ENCODE results near the gene SPPL2B.

Gene SPPL2B

GRCh38 chr19:2300533-2300932 is 28.0 kb upstream of the SPPL2B start:
- no peak for DNase-seq (ENCODE audit: low read depth in 2 of 2)

DNA sequence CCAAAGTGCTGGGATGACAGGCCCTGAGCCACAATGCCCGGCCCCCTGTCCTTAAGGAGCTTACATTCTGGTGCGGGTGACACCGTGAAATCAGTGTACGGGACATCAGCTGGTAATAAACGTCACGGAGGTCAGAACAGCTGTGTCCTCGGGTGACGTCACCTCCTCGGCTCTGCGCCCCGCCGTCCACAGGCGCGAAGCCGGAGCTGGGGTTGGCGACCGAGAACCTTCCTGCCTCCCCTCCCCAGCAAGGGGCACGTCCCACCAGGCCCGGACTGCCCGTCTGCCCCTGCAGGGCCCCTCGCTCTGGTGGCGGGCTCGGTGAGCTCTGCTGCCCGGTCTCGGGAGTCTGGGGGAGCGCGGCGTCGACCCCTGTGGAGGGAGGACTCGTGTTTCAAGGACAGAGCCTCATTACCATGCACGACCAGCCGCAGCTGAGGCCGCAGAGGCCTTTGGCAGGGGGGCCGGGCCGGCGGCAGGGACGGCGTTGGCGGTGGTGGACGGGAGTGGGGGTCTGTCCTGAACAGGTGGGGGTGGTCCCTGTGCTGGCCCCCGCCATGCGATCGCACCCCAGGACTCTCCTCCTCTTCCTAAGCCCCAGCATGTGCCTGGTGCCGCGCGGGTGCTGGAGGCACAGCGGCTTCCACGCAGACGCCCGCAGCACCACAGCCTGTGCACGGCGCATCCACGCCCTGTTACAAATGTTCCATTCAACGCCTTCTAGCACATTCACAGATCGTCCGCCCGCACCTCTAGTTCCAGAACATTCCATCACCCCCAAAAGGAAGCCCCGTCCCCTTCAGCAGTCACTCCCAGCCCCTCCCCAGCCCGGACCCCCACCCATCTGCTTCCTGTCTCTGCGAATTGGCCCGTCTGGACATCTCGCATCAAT is 25.9 kb upstream of the SPPL2B start:
- DNase-seq (ENCODE audit: low read depth in 2 of 2) = no peak

DNA sequence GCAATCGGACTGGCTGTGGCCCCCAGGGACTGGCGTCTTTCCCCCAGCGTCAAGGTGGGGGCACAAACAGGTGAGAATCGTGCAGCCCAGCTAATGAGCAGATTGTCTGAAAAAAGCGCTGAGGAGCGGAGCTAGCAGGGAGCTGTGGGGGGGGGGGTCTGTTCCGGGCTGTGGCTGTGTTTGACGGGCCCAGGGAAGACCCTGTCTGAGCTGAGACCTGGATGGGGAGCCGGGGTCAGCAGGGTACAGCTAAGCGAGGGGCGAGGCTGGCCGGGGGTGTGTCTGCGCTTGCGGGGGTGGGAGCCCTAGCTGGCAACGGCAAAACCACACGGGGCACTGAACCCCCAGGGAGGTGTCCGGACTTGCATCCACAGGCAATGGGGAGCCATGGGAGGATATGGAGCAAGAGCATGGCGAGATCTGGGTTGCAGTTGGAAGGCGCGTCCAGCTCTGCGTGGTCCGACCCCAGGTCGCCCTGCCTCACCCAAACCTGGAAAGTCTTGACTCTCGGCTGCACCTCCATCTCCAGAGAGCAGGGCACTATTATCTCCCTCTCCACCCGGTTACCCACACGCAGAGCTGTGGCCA is 25.2 kb upstream of the SPPL2B start:
- no peak for DNase-seq (ENCODE audit: low read depth in 2 of 2)

DNA sequence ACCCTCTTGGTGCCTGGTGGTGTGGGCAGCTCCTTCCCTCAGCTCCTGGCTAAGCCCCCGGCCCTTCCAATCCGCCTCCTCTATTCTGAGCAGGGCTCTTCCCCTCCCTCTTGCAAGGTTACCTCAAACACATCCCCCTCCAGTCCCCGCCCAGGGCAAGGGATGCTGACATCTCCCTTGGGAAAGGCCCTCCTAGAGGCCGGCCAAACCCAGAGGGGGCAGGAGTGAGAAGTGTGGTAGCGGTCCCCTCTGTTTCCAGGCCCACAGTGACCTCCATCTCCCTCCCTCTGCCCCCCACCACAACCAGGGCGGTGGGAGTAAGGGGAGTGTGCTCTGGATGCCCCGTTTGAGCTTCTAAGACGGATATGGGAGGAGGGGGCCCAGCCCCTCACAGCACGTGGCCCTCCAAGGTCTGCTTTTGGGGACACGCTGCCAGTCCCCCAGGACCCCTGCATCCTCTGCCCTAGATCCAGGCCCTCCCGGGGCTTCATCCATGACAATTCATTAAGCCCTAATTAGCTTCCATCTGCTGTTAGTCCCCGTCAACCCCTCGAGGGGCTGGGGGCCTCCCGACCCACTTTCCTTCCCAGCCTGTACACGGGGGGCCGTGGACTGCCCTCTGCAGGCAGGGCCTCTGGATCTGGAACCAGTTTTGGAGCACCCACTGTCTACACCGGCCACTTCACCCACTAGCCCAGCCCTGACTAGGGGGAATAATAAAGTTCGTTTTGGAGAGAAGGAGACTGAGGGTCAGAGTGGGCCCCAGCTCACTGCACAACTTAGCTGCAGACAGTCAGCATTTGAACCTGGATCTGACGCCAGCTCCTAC is 22.8 kb upstream of the SPPL2B start:
- no peak for DNase-seq (ENCODE audit: low read depth in 2 of 2)

- DNase-seq (ENCODE audit: low read depth in 2 of 2) = no peak
These were observed 22.1 kb upstream of the SPPL2B start for GRCh38 chr19:2306281-2306806.

DNA sequence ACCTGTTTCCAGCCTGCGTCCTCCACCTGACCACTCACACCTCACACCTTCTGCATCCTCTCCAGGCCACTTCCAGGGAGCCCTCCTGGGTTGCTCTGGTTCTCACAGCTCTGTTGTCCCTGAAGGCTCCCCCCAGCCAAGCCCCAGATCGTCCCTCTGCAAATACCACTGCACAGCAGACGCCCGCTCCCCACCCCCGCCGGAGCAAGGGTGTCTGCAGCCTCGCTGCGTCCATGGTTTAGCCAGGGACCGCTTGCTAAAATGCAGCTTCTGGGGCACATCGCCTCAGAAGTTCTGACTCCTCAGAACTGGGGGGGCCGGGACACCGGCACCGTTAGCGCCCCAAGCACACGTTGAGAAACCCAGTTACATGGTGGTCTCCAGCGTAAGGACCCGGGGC is 21.5 kb upstream of the SPPL2B start:
- no peak for DNase-seq (ENCODE audit: low read depth in 2 of 2)

DNA sequence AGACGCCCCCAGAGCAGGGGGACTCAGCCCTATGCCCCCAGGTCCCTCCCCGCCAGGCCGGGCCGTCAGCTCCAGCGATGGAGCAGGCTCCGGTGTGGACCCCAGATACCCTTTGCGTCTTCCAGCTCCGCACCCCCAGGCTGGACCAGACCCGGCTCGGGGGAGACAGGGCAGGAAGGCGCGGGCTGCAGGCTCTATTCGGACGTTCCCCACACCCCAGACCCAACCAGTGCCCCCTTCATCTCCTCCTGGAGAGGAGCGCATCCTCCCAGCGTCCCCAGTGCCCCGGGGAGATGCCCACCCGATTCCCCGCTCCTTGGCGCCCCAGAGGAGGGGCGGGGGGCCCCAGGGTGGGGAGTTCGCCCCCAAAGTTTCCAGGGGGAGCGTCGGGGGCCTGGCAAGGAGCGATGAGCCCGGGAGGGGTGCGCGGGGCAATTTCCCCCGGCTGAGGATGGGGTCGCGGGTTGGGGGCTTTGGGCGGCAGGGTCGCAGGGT is 20.9 kb upstream of the SPPL2B start:
- DNase-seq (ENCODE audit: low read depth in 2 of 2) = no peak

DNA sequence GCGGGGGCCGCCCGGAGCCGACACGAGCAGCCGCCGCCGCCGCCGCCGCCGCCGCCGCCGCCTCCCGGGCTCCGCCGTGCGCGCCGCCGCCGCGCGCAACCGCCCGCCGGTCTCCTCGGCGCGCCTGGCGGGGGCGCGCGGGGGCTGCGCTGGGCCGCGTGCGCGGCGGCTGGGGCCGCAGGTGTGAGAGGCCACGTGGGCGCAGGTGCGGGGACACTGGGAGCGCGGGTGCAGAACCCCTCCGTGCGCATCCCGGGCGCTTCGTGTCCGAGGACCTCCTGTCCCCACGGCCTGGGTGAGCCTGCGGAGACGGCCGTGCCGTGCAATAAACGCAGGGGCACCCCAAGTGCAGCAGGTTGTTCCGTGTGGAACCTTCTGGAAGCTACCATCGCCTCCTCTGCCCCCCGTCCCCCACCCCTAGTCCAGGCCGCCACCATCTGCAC is 20.3 kb upstream of the SPPL2B start, which contains the start of gene LINGO3:
LINGO3 (minus strand) TSS at position 41 of the 443 bp plus-strand sequence. CDS start 16,378 bp downstream, outside the sequence.
- DNase-seq (ENCODE audit: low read depth in 2 of 2) = no peak

DNA sequence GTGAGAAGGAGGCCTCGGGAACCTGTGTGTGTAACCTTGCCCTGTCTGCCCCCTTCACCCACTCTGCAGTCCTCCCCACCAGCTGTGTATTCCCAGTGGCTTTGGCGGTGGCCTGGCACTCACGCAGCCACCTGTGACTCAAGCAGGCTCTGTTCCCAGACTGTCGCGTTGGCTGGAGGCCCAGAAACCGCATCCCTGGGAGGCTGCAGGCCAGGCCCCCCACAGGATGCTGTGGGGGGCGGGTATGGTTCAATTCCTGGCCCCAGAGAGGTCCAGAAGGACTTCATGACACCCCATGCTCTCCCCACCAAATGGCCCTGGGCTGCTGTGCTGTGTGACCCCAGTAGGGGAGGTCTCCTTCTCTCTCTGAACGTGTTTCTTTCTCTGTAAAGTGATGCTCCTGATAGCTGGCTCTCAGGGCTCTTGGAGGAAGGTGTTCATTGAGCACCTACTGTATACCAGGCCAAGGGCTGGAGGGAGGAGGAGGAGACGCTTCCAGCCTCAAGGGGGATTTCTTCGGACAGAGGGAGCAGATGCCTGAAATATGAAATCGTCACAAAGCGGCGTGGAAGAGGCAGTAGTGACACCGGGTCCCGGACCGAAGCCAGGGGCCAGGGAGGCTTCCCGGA is 18.6 kb upstream of the SPPL2B start:
- no peak for DNase-seq (ENCODE audit: low read depth in 2 of 2)

DNA sequence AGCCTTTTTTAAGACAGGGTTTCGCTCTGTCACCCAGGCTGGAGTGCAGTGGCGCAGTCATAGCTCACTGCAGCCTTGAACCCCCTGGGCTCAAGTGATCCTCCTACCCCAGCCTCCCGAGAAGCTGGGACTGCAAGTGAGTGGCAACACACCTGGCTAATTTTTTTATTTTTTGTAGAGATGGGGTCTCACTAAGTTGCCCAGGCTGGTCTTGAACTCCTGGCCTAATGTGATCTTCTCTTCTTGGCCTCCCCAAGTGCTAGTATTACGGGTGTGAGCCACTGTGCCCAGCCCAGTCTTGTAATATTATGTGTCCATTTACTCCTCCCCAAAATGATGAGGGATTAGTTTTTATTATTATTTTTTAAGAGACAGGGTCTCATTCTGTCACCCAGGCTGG is 17.4 kb upstream of the SPPL2B start:
- no peak for DNase-seq (ENCODE audit: low read depth in 2 of 2)

DNA sequence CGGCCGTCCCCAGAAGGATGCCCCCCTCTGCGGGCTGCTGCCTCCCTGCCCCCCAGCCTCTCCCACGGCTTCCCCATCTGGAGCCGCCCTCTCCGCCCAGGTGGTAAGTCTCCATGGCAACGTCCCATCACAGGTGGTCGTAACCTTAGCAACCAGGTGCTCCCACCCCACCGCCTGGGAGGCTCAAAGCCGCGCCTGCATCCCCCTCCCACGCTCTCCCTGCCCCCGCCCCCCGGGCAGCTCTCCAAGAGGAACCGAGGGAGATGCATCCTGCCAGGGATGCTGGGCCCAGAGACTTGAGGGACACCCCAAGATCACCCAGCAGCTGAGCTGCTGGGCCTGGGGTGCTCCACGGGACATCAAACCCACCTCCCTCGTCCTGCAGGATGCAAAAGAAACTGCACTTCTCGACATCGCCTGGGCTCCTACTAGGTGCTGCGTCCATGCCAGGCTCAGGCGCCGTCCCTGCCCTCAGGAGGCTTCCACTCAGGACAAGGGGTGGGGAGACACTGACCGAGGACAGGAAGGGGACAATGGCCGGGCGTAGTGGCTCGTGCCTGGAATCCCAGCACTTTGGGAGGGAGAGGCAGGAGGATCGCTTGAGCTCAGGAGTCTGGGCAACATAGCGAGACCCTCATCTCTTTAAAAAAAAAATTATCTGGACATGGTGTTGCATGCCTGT is 15.5 kb upstream of the SPPL2B start:
- no peak for DNase-seq (ENCODE audit: low read depth in 2 of 2)

DNA sequence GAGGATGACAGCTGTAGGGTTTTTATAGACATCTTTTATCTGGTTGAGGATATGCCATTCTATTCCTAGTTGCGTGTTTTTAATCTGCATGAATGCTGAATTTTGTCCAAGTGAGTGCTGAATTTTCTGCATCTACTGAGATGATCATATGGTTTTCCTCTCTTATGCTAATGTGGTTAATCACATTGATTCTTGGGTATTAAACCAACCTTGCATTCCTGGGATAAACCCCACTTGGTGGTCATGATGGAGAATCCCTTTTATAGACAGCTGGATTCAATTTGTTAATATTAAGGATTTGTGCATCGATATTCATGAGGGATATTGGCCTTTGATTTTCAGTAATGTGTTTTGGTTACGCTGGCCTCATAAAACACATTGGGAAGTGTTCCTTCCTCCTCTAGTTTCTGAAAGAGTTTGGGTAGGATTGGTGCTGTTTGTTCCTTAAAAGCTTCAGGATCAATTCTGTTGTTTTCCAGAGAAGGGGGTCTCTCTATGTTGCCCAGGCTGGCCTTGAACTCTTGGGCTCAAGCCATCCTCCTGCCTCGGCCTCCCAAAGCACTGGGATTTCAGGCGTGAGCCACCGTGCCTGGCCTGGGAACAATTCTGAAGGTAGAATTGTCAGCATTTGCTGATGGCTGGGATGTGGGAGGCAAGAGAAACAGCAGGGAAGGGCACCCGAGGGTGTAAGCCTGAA is 13.2 kb upstream of the SPPL2B start:
- DNase-seq (ENCODE audit: low read depth in 2 of 2) = no peak

DNA sequence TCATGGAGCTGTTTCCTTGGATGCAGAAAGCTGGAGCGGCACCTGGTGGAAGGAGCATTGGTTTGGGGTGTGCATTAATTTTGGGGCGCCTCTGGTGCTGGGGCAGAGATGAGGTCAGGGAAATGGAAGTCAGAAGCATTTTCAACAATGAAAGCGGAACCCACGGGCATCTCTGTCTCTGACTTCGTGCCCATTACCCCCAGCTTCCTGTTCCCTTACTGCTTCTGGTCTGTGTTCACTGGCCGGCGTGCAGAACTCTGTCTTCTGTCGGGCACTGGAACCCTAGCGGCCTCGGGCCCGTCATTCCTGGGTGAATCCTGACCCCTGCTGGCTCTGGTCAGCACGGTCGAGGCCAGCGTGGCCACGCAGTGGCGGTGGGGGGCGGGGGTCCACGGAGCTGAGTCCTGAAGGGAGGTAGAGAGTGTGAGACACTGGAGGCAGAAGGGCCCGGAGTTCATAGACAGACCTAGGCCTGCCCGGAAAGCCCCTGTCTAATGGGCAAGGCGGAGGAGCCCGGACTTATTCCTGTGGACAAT is 12.6 kb upstream of the SPPL2B start:
- DNase-seq (ENCODE audit: low read depth in 2 of 2) = no peak

DNA sequence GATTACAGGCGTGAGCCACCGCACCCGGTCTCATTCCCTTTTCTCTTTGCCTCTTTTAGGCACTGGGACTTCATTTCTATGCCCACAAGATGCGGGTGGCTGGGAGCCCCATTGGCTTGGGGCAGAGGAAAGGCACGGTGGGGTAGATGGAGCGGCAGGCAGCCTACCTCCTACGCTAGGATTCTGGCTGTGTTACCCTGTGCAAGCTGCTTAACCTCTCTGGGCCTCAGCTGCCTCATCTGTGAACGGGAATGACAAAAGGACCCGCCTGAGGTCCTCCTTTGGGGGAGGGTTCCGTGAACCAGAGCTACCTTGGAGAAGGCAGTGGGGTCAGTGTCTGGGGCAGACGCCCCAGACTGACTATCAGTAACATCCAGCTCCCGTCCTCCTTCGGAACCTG is 11.2 kb upstream of the SPPL2B start:
- no peak for DNase-seq (ENCODE audit: low read depth in 2 of 2)

DNA sequence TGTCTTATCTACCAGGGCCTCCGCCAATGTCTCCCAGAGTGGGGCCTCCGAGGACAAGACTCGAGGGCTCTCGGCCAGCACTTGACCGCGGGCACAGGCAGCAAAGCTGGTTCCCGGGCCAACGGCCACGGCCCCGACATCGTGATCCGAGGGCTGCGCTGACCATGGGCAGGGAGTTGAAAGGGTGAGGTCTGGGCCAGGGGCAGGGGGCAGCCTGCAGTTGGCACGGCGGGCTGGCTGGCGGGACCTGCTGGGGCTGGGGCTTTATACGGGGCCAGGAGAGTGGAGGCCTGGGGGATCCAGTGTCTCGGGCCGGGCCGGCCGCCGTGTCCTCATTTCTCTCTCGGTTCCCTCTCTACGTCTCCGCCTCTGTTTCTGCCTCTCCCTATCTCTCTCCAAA is 10.7 kb upstream of the SPPL2B start:
- DNase-seq (ENCODE audit: low read depth in 2 of 2) = no peak

DNA sequence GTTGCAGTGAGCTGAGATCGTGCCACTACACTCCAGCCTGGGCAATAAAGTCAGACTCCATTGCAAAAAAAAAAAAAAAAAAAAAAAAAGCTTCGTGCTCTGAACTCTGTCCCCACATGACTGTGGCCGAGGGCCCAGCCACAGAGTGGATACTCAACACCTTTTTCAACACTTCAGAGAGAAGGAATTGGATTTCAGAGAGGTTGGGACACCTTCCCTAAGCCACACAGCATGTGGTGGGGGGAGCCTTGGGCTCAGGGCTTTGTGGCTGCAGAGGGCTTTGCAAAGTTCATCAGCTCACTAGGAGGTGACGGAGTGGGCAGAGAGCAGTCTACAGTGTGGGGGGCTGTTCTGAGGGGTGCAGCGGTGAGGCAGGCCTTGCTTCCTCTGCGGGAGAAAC is 9.6 kb upstream of the SPPL2B start:
- DNase-seq (ENCODE audit: low read depth in 2 of 2) = no peak

GRCh38 chr19:2319551-2319950 is 8.9 kb upstream of the SPPL2B start:
- no peak for DNase-seq (ENCODE audit: low read depth in 2 of 2)

DNA sequence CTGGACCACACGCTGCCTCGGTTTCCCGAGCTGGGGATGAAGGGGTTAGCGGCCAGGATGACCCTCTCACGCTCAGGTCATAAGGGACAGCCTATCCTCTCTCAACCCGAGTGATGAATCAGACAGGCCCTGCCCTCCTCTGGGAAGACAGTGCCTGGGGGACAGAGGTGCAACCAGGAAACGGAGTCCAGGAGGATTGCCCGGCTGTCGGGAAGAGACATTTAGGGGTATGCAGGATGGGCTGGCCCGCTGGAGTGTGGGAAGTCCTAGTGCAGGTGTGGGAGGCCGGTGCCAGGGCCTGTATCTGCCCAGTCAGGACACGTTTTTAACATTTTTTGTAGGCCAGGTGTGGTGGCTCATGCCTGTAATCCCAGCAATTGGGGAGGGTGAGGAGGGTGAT is 8.4 kb upstream of the SPPL2B start:
- no peak for DNase-seq (ENCODE audit: low read depth in 2 of 2)

DNA sequence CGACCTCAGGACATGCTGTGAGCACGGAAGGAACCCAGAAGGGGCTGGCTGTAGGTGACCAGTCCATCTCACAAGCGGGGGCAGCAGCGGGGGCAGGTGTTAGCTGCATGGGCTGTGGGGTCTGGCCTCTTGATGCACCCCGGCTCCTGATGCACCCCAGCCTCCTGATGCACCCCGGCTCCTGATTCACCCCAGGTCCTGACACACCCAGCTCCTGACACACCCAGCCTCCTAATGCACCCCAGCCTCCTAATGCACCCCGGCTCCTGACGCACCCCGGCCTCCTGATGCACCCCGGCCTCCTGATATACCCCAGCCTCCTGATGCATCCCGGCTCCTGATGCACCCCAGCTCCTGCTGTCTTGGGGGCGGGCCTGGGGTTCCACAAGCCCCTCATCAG is 7.5 kb upstream of the SPPL2B start:
- no peak for DNase-seq (ENCODE audit: low read depth in 2 of 2)
